ENCODE results near the gene CEP131.

The CEP131 gene

GRCh38 chr17:81206166-81206565, 16.6 kb downstream of the CEP131 start:
- Mint-ChIP-seq H3K4me1 (no peaks in the 10 kb centered on the region), H3K27ac (no peak overlapping the region), H3K27me3 (no peaks in the 10 kb centered on the region), H3K4me3 (no peak overlapping the region), H3K9me3 (no peaks in the 10 kb centered on the region), H3K36me3 (no peaks in the 10 kb centered on the region)

DNA sequence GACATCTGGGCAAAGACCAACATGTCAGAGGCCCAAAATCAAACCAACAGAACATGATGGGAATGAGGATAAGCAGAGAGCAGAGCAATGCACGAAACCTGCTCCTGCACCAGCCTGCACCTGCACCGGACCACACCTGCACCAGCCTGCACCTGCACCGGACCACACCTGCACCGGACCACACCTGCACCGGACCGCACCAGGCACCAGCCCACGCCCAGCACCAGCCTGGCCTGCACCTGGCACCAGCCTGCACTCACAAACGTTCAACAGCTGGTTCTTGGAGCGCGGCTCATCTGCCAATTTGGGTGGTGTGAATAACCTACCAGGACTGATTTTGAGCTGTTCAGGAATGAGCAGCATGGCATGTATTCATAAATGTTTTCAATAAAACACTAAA, 18.2 kb downstream of the CEP131 start:
- no peaks in the 10 kb centered on the region for H3K36me3 Mint-ChIP-seq
- H3K4me1 Mint-ChIP-seq, result no peaks in the 10 kb centered on the region
- H3K9me3 Mint-ChIP-seq, result no peaks in the 10 kb centered on the region
- H3K4me3 Mint-ChIP-seq, result no peak overlapping the region
- H3K27me3 Mint-ChIP-seq, result no peaks in the 10 kb centered on the region
- H3K27ac Mint-ChIP-seq, result no peak overlapping the region

DNA sequence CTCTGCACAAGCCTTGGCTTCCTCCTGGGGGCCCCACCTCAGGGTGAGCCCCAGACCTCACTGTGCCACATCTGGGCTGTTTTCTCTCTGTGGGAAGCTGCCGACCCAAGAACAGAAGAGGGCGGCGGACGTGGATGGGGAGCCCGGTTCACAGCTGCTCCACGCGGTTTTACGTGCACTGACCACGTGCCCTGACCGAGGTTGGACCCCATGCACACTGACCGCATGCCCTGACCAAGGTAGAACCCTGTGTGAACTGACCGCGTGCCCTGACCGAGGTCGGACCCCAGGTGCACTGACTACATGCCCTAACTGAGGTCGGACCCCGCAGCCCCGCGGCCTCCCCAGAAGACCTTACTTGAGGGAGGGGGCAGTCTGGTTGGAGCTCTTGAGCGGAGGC, 19.6 kb downstream of the CEP131 start:
- no peaks in the 10 kb centered on the region for H3K4me1 Mint-ChIP-seq
- no peaks in the 10 kb centered on the region for H3K9me3 Mint-ChIP-seq
- no peaks in the 10 kb centered on the region for H3K36me3 Mint-ChIP-seq
- H3K27ac Mint-ChIP-seq, result no peak overlapping the region
- H3K4me3 Mint-ChIP-seq, result no peak overlapping the region
- H3K27me3 Mint-ChIP-seq, result no peaks in the 10 kb centered on the region

- Mint-ChIP-seq H3K4me1 (no peaks in the 10 kb centered on the region), H3K36me3 (no peaks in the 10 kb centered on the region), H3K27me3 (no peaks in the 10 kb centered on the region), H3K4me3 (no peak overlapping the region), H3K9me3 (no peaks in the 10 kb centered on the region), H3K27ac (no peak overlapping the region)
Measured at GRCh38 chr17:81202318-81202717, 20.4 kb downstream of the CEP131 start.

GRCh38 chr17:81200695-81201580, 21.8 kb downstream of the CEP131 start:
- no peak overlapping the region for H3K4me3 Mint-ChIP-seq
- H3K27ac Mint-ChIP-seq, result no peak overlapping the region
- no peaks in the 10 kb centered on the region for H3K4me1 Mint-ChIP-seq

DNA sequence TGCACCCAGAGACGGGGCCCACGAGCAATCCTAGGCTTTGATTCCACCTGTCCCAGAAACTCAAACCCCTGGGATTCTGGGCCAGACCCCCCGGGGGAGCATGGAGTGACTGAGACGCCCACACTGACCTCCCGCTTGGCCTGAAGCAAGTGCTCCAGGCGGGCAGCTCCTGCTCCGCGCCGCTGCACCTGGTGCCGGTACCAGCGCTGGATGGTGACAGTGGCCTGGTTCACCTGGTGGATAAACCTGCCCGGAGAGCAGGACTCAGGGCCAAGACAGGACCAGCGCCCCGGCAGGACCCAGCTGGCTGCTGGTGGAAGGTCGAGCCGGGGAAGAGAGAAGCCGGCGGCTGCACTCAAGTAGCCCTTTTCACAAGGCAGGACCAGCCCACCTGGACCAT, 22.6 kb downstream of the CEP131 start:
- no peaks in the 10 kb centered on the region for H3K4me1 Mint-ChIP-seq
- no peak overlapping the region for H3K4me3 Mint-ChIP-seq
- H3K27ac Mint-ChIP-seq, result no peak overlapping the region
- no peaks in the 10 kb centered on the region for H3K36me3 Mint-ChIP-seq
- H3K9me3 Mint-ChIP-seq, result no peaks in the 10 kb centered on the region
- no peaks in the 10 kb centered on the region for H3K27me3 Mint-ChIP-seq

More at GRCh38 chr17:81200695-81201580, 21.8 kb downstream of the CEP131 start:
- Mint-ChIP-seq H3K27me3 (no peaks in the 10 kb centered on the region), H3K36me3 (no peaks in the 10 kb centered on the region), H3K9me3 (no peaks in the 10 kb centered on the region)

DNA sequence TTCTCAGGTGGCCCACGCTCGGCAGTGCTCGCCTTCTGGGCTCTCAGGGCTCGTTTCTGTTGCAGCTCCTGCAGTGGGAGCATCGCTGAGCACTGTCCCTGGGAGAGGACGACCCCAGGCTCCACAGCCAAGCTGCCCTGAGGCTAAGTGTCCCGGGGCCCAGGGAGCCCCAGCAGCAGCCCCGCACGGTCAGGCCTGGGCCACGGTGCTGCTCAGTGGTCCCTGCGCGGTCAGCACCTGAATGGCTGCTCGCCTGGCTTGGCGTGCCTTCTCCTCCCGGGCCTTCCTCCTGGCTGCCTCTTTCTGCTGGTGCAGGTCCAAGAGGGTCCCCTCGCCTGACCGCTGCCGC, 23.3 kb downstream of the CEP131 start:
- no peaks in the 10 kb centered on the region for H3K27me3 Mint-ChIP-seq
- H3K27ac Mint-ChIP-seq, result no peak overlapping the region
- no peak overlapping the region for H3K4me3 Mint-ChIP-seq
- no peaks in the 10 kb centered on the region for H3K4me1 Mint-ChIP-seq
- H3K9me3 Mint-ChIP-seq, result no peaks in the 10 kb centered on the region
- no peaks in the 10 kb centered on the region for H3K36me3 Mint-ChIP-seq

GRCh38 chr17:81198826-81199481, 23.8 kb downstream of the CEP131 start:
- no peak overlapping the region for H3K4me3 Mint-ChIP-seq
- H3K9me3 Mint-ChIP-seq, result no peaks in the 10 kb centered on the region
- no peaks in the 10 kb centered on the region for H3K27me3 Mint-ChIP-seq
- no peaks in the 10 kb centered on the region for H3K36me3 Mint-ChIP-seq
- no peaks in the 10 kb centered on the region for H3K4me1 Mint-ChIP-seq
- H3K27ac Mint-ChIP-seq, result no peak overlapping the region

- Mint-ChIP-seq H3K4me3 (no peak overlapping the region), H3K27me3 (no peaks in the 10 kb centered on the region), H3K36me3 (no peaks in the 10 kb centered on the region), H3K4me1 (no peaks in the 10 kb centered on the region), H3K27ac (no peak overlapping the region), H3K9me3 (no peaks in the 10 kb centered on the region)
Measured at GRCh38 chr17:81197831-81198490, 24.8 kb downstream of the CEP131 start.

DNA sequence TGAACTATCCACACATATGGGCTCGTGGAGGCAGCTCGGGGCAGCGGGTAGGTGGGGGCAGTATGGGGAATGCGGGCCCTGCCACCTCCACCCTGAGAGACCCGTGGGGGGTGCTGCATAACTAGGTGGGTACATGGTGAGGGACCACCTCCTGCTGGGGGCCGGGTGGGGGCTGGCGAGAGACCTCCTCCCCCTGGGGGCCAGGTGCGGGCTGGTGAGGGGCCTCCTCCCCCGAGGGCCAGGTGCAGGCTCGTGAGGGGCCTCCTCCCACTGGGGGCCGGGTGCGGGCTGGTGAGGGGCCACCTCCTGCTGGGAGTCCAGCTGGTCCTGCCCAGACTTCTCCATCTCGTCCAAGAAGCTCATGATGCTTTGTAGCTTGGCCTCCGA, 25.4 kb downstream of the CEP131 start:
- H3K4me3 Mint-ChIP-seq, result no peak overlapping the region
- H3K4me1 Mint-ChIP-seq, result no peaks in the 10 kb centered on the region
- H3K27me3 Mint-ChIP-seq, result no peaks in the 10 kb centered on the region
- H3K36me3 Mint-ChIP-seq, result no peaks in the 10 kb centered on the region
- H3K9me3 Mint-ChIP-seq, result no peaks in the 10 kb centered on the region
- H3K27ac Mint-ChIP-seq, result no peak overlapping the region

GRCh38 chr17:81196505-81197408, 26.0 kb downstream of the CEP131 start:
- Mint-ChIP-seq H3K36me3 (no peaks in the 10 kb centered on the region), H3K9me3 (no peaks in the 10 kb centered on the region), H3K4me3 (no peak overlapping the region), H3K4me1 (no peaks in the 10 kb centered on the region), H3K27ac (no peak overlapping the region), H3K27me3 (no peaks in the 10 kb centered on the region)

DNA sequence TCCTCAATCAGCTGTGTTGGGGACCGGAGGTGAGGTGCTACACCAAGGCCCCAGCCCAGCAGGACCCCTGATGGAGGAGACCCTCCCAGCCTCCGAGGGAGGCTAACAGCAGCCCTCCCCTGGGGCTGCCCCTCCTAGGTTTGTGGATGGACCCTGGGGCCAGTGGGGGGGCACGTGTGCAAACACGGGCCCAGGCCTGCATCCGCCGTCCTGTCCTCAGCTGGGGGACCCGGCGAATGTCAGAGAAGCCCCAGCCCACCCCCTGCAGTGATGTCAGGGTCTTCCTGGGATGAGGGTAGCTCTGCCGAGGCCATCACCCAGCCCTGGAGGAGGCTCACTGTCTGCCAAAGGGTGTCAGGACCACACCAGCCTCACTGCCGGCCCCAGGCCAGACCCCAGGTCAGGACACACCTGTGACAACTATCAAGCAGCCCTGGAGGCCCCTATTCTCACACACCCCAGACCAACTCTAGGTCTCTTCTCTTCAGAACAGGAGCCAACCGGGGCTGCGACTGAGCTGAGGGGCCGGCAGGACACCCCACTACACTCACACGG, 26.7 kb downstream of the CEP131 start:
- Mint-ChIP-seq H3K9me3 (no peaks in the 10 kb centered on the region), H3K36me3 (no peaks in the 10 kb centered on the region), H3K27ac (no peak overlapping the region), H3K27me3 (no peaks in the 10 kb centered on the region), H3K4me3 (no peak overlapping the region), H3K4me1 (no peaks in the 10 kb centered on the region)

DNA sequence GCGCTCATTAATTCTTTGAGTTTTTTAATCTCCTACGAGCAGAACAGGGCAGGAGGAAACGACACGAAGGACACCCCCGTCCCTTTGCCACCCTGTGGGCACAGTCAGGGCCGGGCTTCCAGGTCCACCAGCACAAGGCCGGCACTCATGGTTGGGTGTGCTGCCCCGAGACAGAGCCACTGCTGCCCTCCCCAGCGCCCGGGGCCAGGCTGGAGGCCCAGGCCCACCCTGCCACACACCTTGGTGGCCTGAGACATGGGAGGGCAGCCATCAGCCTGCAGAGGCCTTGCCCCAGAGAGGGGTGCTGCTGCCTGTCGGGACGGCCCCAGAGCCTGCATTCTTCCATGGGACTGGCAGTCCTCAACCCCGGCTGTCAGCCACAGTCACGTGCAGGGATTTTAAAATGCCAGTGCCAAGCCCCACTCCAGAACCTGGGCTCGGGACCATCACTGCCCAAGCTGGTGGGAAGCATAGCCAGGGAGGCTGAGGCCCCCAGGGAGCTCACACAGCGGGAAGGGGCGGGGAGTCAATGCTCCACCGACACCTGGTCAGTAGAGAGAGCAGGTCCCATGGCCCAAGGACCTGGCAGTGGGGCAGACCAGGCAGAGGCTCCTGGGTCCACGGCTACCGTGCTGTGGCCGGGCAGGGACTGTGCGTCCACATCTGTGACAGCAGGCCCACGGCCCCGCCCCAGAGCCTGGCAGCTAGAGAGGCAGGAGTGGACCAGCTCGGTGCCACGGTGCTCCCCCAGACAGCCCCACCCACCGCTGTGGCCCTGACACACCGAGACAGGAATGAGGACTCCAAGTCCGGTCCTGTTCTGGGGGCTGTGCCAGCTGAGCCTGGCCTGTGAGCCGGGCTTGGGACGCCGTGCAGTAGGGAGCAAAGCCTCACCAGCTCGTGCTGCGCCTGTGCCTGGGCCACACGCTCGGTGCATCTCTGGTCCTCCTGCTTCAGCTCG, 27.5 kb downstream of the CEP131 start:
- Mint-ChIP-seq H3K4me1 (no peaks in the 10 kb centered on the region), H3K4me3 (no peak overlapping the region), H3K27ac (no peak overlapping the region), H3K36me3 (no peaks in the 10 kb centered on the region), H3K27me3 (no peaks in the 10 kb centered on the region), H3K9me3 (no peaks in the 10 kb centered on the region)

- Mint-ChIP-seq H3K27me3 (no peaks in the 10 kb centered on the region), H3K4me1 (no peaks in the 10 kb centered on the region), H3K4me3 (no peak overlapping the region), H3K27ac (no peak overlapping the region), H3K9me3 (no peaks in the 10 kb centered on the region), H3K36me3 (no peaks in the 10 kb centered on the region)
Measured at GRCh38 chr17:81194225-81194760, 28.5 kb downstream of the CEP131 start.
